Retina (tissue), 1 donor: ENCODE measurements around the gene ZCCHC2.
A peak's percentile ranks its signal among the peaks of the same experiment; 100 is the strongest.

ENCODE experiments used
- DNase-seq: peaks from one replicate; pipeline ENCODE4 v3.0.0-alpha.2; 2016

ZCCHC2 gene

DNA sequence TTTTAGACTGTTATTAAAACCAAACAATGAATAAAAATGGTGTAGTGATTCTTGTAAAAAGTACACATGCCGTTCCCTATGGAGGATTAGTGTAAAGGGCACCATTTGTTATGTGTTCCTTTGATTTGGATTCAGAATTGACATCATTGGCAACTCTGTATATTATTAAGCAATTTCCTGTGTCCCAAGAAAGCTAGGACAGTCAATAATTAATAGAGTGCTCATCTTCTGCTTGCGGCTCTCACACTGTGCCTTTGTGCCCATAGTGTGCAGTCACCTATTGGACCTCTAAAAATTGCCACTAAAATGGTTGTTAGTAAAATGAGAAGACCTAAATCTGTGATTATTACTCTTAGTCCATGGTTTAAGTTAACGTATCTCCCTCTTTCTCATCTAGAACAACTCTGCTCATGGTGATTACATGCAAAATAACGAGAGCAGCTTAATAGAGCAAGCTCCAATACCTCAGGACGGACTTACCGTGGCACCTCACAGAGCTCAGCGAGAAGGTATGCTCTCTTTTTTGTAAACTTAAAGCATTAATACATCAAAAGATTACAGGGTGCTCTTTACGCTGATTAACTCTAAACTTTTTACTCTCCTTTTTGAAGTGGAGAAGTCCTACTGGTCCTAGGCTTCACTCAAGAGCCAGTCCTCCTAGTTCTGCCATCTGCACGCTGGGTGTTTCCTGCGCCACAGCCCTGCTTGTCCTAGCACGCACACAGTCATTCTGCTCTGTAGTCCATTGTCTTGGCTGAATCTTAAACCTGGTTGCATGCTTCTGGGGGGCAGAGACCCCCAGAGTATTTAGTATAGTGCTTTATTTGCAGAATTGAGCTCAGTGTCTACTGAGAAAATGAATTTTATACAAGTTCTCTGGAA is 16.7 kb downstream of the ZCCHC2 start:
- DNase-seq = no peak

DNA sequence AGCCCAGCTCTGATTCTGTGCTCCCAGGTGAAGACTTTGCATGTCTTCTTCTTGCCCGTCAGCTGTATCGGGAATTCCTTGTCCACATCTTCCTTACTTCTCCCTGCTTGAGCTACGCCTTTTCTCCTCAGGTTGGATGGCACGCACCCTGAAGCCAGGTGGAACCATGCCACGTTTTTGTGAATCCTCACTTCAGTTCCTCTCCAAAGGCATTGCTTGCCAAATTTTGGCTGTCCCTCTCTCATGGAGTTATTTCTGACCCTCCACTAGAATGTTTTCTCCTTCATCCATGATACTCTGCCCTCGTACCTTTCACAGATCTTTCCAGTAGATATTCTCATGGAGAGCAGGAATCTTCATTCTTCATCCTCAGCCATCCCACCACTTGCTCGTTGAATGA is 20.2 kb downstream of the ZCCHC2 start:
- DNase-seq = no peak

DNA sequence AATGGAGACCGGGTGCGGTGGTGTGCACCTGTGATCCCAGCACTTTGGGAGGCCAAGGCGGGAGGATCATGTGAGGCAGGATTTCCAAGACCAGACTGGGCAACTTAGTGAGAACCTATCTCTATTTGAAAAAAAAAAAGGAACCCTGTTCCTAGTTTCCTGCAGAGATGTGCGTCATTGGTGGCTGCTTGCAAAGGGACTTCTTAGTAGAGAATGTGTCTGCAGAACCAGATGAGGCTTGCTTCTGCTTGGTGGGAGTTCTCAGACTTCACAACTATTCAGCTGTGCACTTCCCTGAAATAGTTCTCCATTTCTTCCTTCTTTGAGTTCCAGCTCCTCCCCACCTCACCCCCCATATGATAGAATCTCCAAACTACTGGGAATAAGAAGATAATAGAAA is 22.3 kb downstream of the ZCCHC2 start:
- no peak for DNase-seq

DNA sequence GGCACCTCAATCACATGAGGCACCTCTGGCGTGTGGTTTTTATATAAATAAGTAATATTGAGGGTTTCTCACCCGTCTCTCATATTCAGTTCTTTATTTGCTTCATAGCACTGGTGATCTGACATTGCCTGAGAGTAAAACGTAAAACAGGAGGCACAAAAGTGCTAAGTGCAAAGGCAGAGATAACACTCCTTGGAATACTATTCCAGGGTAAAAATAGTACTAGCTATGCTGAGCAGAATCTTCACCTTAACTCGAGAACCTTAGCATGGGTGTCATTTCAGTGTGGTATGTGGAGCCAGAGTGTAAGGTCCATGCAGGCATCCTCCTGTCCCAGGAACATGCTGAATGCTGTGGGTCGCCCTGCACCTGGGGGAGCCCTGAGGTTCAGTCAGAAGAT is 26.9 kb downstream of the ZCCHC2 start:
- DNase-seq = no peak

DNA sequence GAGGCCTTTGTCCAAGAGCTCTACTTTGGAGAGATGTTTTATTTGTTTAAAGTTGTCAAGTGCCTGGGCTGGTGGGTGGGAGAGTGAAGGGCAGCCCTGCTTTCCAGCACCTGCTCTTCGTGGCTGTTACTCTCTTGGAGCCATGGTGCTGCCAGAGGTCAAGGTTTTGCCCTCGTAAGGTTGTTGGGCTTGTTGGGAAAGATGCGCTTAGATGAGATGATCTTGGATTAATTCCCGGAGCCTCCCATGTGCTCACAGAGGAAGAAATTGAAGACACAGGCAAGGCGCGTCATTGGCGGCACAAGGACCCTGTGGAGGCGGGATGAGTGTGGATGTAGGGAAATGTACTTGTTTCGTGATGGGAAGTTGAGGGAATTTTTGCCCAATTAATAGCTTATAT is 27.9 kb downstream of the ZCCHC2 start:
- DNase-seq = no peak

DNA sequence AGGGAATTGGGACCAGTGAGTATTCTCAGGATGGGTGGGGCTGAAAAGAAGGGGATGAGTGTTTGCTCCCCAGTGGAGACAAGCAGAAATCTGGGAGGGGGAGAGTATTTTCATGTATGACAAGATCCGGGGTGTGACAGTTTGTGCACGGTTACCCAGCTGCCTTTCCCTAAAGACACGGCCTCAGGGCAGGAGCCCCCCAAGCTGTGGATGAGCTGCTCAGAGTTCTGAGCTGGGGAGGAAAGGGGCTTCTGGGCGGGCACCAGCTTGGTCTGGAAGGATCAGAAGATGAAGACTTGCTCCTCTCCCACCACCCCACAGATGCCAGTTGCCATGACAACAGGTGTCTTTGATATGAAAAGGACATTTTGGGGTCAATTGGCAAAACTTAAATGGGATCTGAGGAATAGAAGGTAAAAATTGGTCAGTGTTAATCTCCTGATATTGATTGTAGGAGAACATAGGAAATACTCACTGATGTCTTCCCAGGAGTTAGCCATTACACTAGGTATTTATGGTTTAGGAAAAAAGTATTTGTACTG is 29.2 kb downstream of the ZCCHC2 start:
- DNase-seq = no peak

DNA sequence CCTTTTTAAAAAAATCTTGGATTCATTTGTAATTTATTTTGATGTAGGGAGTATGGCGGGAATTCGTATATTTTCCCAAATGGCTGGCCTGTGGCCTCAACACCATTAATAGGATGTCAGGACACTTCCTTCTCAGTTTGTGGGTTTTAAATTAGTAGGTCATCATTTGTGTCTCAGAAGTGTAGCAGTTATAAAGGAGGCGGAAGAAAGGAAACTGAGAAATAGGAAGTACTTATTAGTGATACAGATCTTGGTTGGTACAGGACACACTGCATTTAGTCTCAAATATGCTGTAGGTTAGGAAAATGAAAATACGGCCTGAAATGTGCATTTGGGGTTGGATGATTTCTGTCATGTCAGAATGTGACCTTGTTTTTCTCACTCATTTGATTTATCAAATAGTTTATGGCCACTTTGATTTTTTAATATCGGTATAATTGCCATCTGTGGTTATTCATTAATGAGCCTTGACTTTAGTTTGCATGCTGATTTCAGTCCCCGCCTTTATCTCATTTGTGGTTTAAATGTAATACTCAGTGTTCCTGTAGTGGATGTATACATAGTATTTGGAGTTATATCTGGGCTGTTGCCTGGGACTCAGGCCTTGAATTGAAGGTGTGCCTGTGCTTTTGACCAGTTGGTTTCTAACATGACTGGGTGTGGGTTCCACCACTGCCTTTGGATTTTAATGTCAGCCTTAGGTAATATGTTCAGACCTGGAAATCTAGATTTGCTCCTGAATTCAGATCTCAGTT is 31.4 kb downstream of the ZCCHC2 start:
- DNase-seq = no peak

DNA sequence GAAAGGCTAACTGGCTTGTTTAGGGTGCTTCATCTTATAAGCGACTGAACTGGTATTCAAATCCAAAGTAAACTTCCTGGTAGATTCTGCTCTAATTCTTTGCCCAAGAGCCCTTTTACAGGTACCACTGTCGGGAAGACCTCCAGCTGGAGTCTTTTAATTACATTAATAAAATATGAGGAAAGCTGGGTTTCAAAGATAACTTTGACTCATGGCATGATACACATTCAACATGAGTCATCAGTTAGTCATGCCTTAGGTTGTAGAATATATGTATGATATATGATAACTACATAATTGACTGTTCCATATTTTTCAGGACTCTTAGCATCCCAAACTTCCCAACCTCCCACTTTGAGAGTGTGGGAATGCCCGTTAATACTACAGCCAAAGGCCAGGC is 32.3 kb downstream of the ZCCHC2 start:
- DNase-seq = no peak

DNA sequence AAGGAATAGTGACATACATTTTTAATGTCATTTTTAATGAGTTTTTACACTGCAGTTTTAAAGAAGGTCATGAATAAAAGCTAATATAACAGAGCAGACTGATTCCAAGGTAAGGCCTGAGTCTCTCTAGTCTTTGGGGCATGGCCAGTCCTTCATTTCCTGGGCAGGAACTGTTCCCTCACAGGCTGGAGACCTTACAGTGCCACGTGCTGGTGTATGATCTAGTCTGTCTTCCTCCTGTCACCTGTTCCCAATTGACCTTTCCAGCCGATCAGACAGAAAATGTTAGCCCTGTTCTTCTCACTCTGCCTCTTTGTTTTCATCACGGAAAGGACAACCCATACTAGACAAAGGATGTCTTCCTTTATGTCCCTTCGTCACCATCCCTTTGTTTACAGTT is 33.6 kb downstream of the ZCCHC2 start:
- peak; percentile 15 for DNase-seq

DNA sequence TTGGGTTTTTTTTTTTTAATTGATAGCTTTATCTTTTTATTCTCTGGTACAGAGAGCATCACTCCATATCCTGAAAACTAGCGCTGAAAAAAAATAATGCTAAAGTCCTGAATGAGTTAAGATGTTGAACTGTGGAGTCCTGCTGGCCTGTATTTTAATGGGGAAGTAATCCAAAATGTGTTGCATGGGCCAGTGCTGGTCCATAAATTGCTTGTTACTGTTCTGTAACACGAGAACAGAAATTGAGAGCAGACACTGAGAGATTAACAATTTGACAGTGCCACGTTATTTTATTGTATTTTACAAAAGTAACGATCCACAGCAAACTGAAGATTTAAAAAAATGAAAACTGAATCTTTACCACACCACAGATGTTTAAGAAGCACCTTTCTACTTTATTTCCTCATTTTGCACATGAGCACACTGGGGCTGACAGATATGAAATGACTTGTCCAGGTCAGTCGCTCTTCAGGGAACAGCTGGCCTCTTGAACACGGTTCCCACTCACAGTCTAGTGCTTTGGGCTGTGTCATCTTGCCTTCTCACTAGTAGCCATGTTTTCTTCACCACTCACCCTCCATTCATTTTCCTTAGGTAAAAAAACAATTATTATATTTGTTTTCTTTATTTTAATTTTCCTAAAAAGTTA is 35.3 kb downstream of the ZCCHC2 start:
- peak; percentile 71 for DNase-seq

DNA sequence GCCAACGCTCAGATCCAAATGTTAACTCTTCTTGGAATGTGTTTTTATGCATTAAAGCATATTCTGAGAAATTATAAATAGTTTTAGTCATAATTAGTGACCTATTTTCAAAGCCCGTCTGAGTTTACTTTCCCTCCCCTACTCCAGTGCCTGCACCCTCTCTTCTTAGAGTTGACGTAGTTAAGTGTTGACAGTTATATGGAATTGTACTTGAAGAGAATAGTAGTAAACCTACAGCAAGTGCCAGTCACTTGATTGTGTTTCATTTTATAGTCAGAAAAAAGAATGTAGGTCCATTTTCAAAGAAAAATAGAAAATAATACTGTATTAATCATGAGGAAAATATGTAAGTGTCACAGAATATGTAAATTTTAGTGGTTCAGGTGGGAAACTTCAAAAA is 41.2 kb downstream of the ZCCHC2 start:
- DNase-seq = no peak

DNA sequence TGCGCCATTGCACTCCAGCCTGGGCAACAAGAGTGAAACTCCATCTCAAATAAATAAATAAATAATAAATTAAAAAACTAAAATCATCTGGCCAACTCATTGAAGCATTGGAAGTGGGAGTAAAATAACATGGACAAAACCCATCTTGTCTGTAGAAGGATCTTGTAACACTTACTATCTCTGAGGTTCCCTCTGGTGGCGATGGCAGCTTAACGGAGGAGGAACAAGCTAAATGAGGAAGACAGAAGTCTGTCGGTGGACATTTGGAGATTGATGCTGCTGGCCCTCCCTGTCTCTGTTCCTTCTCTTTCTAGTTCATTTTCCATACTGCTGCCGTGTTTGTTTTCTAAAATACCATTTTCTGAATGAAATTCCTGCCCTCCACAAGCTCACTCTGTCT is 43.4 kb downstream of the ZCCHC2 start:
- no peak for DNase-seq

DNA sequence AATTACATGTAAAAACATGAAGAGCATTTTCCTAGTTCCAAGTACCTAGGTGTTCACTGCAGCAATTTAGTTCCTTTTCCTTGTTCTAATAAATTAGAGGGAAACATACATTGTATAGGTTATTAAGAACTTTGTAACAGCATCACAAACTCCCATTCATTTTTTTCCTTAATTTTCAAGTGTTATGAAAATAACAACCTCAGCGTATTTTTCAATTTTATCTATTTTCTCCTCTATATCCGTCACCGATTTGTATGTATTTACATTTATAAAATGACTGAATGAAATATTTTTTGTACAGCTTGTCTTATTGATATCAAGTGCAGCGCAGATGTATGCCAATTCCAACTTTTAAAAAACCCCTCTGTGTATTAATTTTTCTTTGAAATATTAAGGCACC is 44.0 kb downstream of the ZCCHC2 start:
- no peak for DNase-seq

DNA sequence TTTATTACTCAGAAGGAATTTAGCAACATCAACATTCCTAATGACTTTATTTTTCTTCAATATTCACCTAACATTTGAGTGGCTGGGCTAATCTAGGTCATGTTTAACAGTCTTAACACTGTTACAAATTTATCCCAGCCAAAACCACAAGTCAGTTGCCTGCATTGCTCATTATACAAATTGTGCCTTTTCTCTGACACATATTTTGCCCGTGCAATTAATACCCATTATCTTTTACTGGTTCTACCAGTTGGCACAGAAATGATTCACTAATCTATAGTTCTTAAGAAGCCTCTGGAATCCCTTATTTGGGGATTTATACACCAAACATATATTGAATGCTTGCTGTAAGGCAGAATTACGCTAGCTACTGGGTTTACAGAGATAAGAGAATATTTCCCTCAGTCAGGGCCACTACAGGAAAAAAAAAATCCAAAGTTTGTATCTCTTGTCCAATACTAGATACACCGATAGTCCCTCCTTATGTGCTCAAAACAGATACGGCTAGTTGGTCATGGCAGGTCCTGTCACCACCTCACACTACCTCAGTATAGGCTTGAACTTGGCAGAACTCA is 46.3 kb downstream of the ZCCHC2 start:
- DNase-seq = no peak

DNA sequence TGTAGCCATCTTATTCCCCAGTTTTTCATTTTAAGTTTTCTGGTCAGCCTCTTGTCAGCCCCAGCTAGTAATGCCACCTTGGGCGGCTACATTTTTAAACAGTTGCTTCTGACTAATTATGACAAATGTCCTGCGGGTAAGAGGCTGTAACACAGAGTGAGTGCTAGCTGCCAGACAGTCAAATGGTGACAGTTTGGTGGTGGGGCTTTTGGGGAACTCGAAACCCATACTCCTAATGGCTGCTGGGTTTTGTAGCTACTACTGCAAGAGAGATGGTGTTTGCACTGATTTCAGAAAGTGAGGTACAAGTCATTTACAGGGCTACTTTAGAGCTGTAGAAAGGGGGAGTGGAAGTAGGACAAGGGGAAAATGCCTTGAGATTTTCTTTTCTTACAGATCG is 48.2 kb downstream of the ZCCHC2 start:
- no peak for DNase-seq

DNA sequence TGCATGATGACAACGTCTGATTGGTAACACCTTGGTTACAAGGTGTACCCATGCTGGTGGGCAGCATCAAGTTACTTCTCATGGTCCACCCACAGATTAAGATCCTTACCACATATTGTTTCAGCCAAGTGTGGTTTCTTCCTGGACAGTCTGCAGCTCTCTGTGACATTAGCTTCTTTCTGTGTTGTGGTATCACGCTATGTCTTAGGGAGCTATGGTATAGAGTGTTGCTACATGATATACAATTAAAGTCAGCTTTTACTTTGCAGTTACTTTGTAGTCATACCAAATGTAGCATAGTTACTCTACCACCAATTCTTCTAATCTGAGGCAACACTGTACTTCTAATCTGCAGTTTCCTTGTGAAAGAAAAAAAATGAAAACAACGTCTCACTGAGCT is 48.8 kb downstream of the ZCCHC2 start:
- DNase-seq = no peak

DNA sequence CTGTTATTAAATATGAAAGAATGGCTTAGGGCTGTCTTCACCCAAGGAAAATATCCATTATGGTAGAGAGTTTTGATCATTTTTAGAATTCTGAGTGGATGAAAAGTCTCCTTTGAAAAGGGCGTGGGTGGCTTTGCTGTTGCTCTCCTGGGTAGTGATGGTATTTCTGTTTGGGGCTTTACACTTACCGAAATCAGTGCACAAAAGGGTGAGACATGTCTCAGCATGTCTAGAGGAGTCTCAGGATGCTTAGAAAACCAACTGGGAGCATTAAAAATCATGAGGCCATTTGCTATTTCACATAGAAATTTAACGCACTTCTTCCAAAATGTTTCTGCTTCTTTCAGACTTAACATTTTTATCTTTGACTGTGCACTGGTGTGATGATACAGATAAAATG is 49.6 kb downstream of the ZCCHC2 start:
- DNase-seq = no peak

DNA sequence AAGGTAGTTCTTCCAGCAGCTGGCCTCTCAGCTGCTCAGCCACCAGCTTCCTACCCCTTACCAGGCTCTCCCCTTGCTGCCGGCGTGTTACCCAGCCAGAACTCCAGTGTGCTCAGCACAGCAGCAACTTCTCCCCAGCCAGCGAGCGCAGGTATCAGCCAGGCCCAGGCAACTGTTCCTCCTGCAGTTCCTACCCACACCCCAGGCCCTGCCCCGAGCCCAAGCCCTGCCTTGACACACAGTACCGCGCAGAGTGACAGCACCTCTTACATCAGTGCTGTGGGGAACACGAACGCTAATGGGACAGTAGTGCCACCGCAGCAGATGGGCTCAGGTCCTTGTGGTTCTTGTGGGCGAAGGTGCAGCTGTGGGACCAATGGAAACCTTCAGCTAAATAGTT is 52.0 kb downstream of the ZCCHC2 start:
- DNase-seq = no peak

DNA sequence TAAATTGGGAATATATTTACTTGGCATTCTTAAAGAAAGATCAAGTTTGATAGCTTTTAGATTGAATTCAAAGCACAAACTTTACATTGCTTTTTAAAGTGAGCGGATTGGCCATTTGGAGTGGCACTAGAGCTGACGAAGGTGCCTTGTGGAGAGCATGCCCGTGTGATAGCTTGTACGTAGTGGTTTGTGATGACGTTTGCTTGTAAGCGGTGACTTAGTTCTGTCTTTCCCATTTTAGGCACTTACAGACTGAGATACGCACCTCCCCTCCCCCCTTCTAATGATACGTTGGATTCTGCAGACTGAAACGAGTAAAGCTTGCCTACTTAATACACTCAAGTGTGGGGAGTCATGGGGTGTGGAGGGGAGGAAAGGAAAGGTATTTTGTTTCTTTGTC is 53.4 kb downstream of the ZCCHC2 start:
- DNase-seq = no peak

DNA sequence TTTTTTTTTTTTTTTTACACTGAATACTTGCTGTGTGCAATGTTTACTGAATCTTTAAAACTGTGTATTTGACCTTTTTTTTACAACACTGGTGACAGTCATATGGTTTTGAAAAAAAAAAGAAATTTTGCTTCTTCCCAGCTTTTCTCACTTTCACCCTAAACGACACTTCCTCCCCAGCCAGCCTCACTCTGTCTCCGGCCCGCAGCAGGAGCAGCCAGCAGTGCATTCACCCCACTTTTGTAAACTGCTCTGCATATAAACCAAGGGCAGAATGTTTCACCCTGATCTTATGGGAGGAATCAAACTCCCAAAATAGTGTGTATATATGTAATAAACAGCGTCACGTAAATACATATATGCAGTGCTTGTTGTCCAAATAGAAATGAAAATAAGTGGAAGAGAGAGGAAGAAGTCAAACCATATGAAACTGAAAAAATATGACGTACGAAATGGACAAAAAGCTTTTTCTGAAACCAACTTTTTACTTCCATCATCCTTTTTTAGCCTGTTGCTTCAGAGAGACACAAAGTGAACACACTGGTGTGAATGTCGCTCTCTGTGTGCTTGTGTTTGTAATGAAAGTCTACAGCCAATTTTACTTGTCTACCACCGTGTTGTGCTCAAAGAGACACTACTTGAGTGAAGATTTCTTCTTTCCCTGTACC is 54.2 kb downstream of the ZCCHC2 start:
- no peak for DNase-seq

DNA sequence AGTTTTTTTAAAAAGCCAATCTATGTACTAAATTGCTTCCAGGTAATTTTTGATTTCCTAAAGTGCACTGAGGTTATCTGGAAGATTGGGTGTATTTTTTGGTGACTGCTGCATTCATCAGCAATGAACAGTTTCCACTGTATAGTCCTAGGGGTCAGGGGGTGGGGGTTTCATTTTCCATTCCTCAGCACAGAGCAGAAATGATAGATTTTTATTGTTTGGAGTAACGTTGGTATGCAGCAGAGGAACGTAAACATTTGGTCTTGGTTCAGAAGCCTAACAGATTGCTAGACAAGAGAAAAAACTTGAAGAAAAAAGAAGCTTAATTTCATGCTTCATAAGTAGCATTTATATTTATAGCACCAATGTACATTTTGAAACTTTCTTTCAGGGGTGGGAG is 54.9 kb downstream of the ZCCHC2 start:
- no peak for DNase-seq

DNA sequence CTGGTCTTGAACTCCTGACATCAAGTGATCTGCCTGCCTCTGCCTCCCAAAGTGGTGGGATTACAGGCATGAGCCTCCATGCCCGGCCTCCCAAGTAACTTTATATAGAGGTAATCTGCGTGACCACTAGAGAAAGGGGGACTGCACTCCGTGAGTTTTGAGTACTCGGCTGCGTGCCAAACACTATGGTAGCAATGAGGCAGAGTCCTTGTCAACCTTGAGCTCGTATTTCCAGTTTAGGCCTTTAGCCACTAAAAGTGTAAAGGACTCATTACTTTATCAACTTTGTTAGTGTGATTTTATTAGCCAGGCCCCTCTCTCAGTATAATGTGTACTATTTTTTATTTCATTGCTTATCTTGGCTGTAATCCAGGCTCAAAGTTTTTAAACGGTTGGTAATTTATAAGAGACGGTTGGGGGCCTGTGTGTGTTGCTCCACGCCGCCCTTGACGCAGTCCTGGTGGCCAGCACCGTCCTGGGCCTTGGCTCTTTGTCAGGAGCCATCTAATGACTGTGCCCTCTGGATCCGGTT is 56.2 kb downstream of the ZCCHC2 start:
- no peak for DNase-seq
